ENCODE results near the gene JHY.

The JHY gene

GRCh38 chr11:122895563-122895962 is 13.0 kb downstream of the JHY start:
- Mint-ChIP-seq H3K27ac (no peak overlapping the region), H3K36me3 (ENCODE audit: low read depth) (no peaks in the 10 kb centered on the region), H3K9me3 (no peaks in the 10 kb centered on the region), H3K4me1 (peaks cover 9% of the 10 kb centered on the region), H3K27me3 (ENCODE audit: low read depth, poor library complexity) (peaks cover 6% of the 10 kb centered on the region), H3K4me3 (no peak overlapping the region)
- DNase-seq, result no peak
- TF ChIP-seq, protein P1, sequence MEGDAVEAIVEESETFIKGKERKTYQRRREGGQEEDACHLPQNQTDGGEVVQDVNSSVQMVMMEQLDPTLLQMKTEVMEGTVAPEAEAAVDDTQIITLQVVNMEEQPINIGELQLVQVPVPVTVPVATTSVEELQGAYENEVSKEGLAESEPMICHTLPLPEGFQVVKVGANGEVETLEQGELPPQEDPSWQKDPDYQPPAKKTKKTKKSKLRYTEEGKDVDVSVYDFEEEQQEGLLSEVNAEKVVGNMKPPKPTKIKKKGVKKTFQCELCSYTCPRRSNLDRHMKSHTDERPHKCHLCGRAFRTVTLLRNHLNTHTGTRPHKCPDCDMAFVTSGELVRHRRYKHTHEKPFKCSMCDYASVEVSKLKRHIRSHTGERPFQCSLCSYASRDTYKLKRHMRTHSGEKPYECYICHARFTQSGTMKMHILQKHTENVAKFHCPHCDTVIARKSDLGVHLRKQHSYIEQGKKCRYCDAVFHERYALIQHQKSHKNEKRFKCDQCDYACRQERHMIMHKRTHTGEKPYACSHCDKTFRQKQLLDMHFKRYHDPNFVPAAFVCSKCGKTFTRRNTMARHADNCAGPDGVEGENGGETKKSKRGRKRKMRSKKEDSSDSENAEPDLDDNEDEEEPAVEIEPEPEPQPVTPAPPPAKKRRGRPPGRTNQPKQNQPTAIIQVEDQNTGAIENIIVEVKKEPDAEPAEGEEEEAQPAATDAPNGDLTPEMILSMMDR (IDR thresholded peaks at IDR 0.05), result no peak

DNA sequence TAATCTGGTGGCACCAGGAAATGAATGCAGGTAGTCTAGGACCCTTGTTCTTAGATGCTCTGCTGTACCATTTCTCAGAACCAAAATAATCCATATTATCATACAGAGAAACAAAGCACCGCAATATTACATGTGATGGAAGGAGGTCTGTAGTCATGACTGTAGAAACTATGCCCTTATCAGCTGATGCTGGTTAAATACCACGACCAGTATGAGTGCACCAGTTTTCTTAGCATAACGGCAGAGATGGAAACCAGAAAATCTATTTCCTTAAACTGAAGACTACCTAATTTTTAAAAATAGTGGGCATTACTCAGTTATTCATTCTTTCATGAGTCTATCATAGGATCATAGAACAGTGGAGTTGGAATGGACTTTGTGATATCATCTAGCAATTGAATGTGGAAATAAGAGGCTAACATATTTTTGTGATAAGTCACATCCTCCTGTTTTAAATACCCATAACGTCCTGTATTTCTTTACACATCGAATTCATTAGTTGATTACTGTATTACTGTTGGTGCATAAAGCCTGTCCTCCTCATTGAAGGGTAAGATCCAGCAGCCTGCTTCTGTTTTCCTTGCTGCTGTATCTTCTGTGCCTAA is 15.1 kb downstream of the JHY start:
- H3K9me3 Mint-ChIP-seq, result no peaks in the 10 kb centered on the region
- peaks cover 12% of the 10 kb centered on the region for H3K4me1 Mint-ChIP-seq
- no peak for DNase-seq
- no peaks in the 10 kb centered on the region for H3K36me3 Mint-ChIP-seq (ENCODE audit: low read depth)
- TF ChIP-seq, protein P1 (IDR thresholded peaks at IDR 0.05), result no peak
- no peak overlapping the region for H3K27ac Mint-ChIP-seq
- H3K4me3 Mint-ChIP-seq, result no peak overlapping the region
- peaks cover 6% of the 10 kb centered on the region for H3K27me3 Mint-ChIP-seq (ENCODE audit: low read depth, poor library complexity)

DNA sequence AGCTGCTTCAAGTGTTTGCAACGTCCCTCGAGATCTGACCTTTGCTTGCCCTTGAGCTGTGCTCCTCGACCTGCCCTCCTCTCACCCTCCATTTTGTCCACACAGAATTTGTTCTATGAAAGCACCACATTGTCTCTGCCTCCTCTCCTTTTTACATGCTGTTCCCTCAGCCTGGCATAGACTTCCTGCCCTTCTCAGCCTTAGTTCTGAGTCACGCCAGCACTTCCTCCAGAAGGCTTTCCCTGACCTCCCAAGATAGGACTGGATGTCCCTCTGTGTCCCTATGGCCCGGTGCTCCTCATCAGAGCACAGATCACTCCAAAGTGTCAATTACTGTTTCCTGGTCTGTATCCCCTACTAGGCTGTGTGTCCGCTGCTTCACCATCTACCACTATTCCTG is 16.2 kb downstream of the JHY start:
- Mint-ChIP-seq H3K4me1 (peaks cover 12% of the 10 kb centered on the region), H3K27ac (no peak overlapping the region), H3K27me3 (ENCODE audit: low read depth, poor library complexity) (peaks cover 6% of the 10 kb centered on the region), H3K9me3 (no peaks in the 10 kb centered on the region), H3K36me3 (ENCODE audit: low read depth) (no peaks in the 10 kb centered on the region), H3K4me3 (no peak overlapping the region)
- DNase-seq, result no peak
- TF ChIP-seq, protein P1 (IDR thresholded peaks at IDR 0.05), result no peak

DNA sequence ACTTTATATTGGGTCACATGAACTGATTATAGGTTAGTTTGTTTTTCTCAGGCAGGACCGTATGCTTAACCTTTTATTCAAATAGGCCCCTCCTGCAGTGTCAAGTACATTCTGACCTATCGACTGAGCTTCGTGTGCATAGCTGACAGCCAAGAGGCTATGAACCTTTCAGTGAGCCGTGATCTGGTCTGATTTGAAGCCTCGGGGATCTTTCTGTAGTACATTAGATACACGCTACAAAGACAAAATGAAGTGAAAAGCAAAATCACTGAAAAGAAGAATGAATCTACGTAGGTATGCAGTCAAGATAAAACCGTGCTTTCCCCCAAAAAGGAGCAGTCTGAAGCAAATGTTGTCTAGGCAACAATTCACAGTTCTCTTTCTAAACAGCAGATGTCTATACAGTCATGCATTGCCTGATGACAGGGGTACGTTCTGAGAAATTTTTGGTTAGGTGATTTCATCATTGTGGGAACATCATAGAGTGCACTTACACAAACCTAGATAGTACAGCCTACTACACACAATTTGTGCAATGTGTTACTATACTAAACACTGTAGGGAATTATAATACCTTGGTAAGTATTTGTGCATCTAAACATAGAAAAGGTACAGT is 18.1 kb downstream of the JHY start:
- no peaks in the 10 kb centered on the region for H3K36me3 Mint-ChIP-seq (ENCODE audit: low read depth)
- H3K4me1 Mint-ChIP-seq, result peaks cover 12% of the 10 kb centered on the region
- TF ChIP-seq, protein P1 (IDR thresholded peaks at IDR 0.05), result no peak
- H3K27ac Mint-ChIP-seq, result no peak overlapping the region
- no peaks in the 10 kb centered on the region for H3K9me3 Mint-ChIP-seq
- DNase-seq, result no peak
- H3K4me3 Mint-ChIP-seq, result no peak overlapping the region
- peaks cover 6% of the 10 kb centered on the region for H3K27me3 Mint-ChIP-seq (ENCODE audit: low read depth, poor library complexity)

DNA sequence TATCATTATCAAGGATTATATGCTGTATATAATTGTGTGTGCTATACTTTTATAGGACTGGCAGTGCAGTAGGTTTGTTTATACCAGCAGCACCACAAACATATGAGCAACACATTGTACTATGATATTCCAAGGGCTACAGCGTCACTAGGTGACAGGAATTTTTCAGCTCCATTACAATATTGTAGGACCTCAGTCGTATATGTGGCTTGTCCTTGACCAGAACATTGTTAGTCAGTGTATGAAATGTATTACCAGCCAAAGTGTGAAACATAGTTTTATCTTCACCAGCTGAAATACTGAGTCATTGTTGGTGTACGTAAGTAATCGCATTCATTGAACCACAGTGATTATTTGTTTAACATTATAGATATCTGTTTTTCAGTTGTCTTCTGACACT is 20.4 kb downstream of the JHY start:
- Mint-ChIP-seq H3K9me3 (no peaks in the 10 kb centered on the region), H3K27ac (no peak overlapping the region), H3K27me3 (ENCODE audit: low read depth, poor library complexity) (peaks cover 4% of the 10 kb centered on the region), H3K36me3 (ENCODE audit: low read depth) (no peaks in the 10 kb centered on the region), H3K4me1 (peaks cover 12% of the 10 kb centered on the region), H3K4me3 (no peak overlapping the region)
- no peak for DNase-seq
- TF ChIP-seq, protein P1 (IDR thresholded peaks at IDR 0.05), result no peak

GRCh38 chr11:122910775-122911174 is 28.2 kb downstream of the JHY start:
- no peaks in the 10 kb centered on the region for H3K36me3 Mint-ChIP-seq (ENCODE audit: low read depth)
- no peak for DNase-seq
- H3K4me1 Mint-ChIP-seq, result peaks cover 5% of the 10 kb centered on the region
- peaks cover 4% of the 10 kb centered on the region for H3K27me3 Mint-ChIP-seq (ENCODE audit: low read depth, poor library complexity)
- no peak overlapping the region for H3K27ac Mint-ChIP-seq
- TF ChIP-seq, protein P1 (IDR thresholded peaks at IDR 0.05), result peak; percentile 22
- H3K4me3 Mint-ChIP-seq, result no peak overlapping the region
- H3K9me3 Mint-ChIP-seq, result no peaks in the 10 kb centered on the region

Measured in nephron progenitor cell (in vitro differentiated cells).